ENCODE results near the gene BMPER.

Gene BMPER

GRCh38 chr7:34015651-34016050 is 110.3 kb downstream of the BMPER start:
- no peak overlapping the region for H3K4me3 ChIP-seq (ENCODE audit: low read depth, low read length)
- ChIA-PET POLR2A (no interaction called here), CTCF (interaction anchor here (0.8 kb wide), 1 partner anchor 33 kb away, joined by 5 read pairs; no protein-coding TSS in a partner anchor)
- H3K27ac ChIP-seq (ENCODE audit: extremely low read depth, low read depth, low read length) = no peak overlapping the region
- no peaks in the 10 kb centered on the region for H3K36me3 ChIP-seq (ENCODE audit: control insufficient read depth in 2 of 2, insufficient read depth in 1 of 2, low read length in 2 of 2)
- TF ChIP-seq ZNF19 (tag by site-specific recombination; IDR thresholded peaks at IDR 0.05; ENCODE audit: low read depth) = no peak
- TF ChIP-seq ZNF596 (tag by site-specific recombination; IDR thresholded peaks at IDR 0.05) = peak; percentile 86
- no peaks in the 10 kb centered on the region for H3K4me1 ChIP-seq (ENCODE audit: control insufficient read depth, insufficient read depth, low read length)
- H3K9me3 ChIP-seq (ENCODE audit: control insufficient read depth, insufficient read depth, low read depth, low read length) = no peaks in the 10 kb centered on the region

DNA sequence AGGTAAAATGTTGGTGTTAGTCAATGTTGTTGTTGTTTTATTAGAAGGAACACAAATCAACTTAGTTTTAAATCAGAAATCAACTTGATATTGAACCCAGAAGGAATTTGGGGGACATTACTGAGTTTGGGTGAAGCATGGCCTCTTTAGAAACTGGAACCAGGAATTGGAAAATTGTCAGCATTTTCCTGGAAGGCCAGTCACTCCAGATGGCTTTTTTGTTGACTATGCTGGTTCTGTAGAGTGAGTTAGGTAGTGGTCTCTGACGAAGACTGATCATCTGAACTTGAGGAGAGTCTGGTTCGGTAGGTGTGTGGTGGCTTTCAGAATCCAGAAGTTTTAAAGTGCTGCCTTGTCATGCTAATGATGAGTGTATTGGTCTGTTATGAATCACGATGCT is 111.5 kb downstream of the BMPER start:
- POLR2A ChIA-PET = no interaction called here
- TF ChIP-seq ZNF214 (tag by site-specific recombination; IDR thresholded peaks at IDR 0.05; ENCODE audit: borderline replicate concordance) = no peak
- TF ChIP-seq ZEB2 (tag by site-specific recombination; IDR thresholded peaks at IDR 0.05) = no peak
- no peak for TF ChIP-seq ZNF140 (tag by site-specific recombination; IDR thresholded peaks at IDR 0.05)
- TF ChIP-seq ZIC2 (tag by site-specific recombination; IDR thresholded peaks at IDR 0.05) = no peak
- TF ChIP-seq ZNF621 (tag by site-specific recombination; IDR thresholded peaks at IDR 0.05) = no peak
- TF ChIP-seq PATZ1 (tag by site-specific recombination; IDR thresholded peaks at IDR 0.05) = no peak
- no peaks in the 10 kb centered on the region for H3K36me3 ChIP-seq (ENCODE audit: control insufficient read depth in 2 of 2, insufficient read depth in 1 of 2, low read length in 2 of 2)
- no peak overlapping the region for H3K27ac ChIP-seq (ENCODE audit: extremely low read depth, low read depth, low read length)
- H3K9me3 ChIP-seq (ENCODE audit: control insufficient read depth, insufficient read depth, low read depth, low read length) = no peaks in the 10 kb centered on the region
- CTCF ChIA-PET = no interaction called here
- H3K4me3 ChIP-seq (ENCODE audit: low read depth, low read length) = no peak overlapping the region
- H3K4me1 ChIP-seq (ENCODE audit: control insufficient read depth, insufficient read depth, low read length) = no peaks in the 10 kb centered on the region

- ChIA-PET CTCF (interaction anchor here (0.6 to 1.3 kb wide), 2 partner anchors 58 to 69 kb away, joined by 3 to 4 read pairs; no protein-coding TSS in a partner anchor), POLR2A (interaction anchor here (0.8 kb wide), 1 partner anchor 17 kb away, joined by 4 read pairs; no protein-coding TSS in a partner anchor)
- Histone ChIP-seq H3K36me3 (ENCODE audit: control insufficient read depth in 2 of 2, insufficient read depth in 1 of 2, low read length in 2 of 2) (no peaks in the 10 kb centered on the region), H3K9me3 (ENCODE audit: control insufficient read depth, insufficient read depth, low read depth, low read length) (no peaks in the 10 kb centered on the region), H3K27ac (ENCODE audit: extremely low read depth, low read depth, low read length) (no peak overlapping the region), H3K4me3 (ENCODE audit: low read depth, low read length) (no peak overlapping the region), H3K4me1 (ENCODE audit: control insufficient read depth, insufficient read depth, low read length) (no peaks in the 10 kb centered on the region)
- peak; percentile 64 for TF ChIP-seq ZBTB21 (tag by site-specific recombination; IDR thresholded peaks at IDR 0.05)
- TF ChIP-seq ZNF114 (tag by site-specific recombination; IDR thresholded peaks at IDR 0.05) = no peak
- TF ChIP-seq ATF2 (tag by site-specific recombination; IDR thresholded peaks at IDR 0.05; ENCODE audit: low read depth) = peak; percentile 47; the same call in 1 of the 2 replicates
- TF ChIP-seq ZNF629 (tag by site-specific recombination; IDR thresholded peaks at IDR 0.05) = peak; percentile 67
- no peak for TF ChIP-seq ZNF521 (tag by site-specific recombination; IDR thresholded peaks at IDR 0.05)
These were observed 114.0 kb downstream of the BMPER start for GRCh38 chr7:34019301-34019790.

DNA sequence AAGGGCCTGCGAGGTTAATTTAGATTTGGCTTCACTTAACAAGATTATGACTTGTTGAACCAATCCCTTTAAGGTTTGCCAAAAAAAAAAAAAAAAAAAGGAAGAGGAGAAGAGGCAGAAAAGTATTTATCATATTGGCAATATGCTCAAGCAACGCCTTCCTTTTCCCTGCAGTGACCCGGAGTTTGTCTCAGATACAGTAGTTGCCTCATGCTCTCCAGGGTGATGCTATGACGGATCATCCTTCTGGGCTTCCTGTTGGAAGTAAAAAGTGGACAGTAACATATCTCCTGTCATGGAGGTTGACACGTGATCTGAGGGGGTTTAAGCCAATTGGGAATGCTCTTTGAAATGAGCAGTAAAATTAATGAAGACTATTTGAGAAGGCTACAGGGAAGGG is 117.3 kb downstream of the BMPER start:
- Histone ChIP-seq H3K4me3 (ENCODE audit: low read depth, low read length) (no peak overlapping the region), H3K4me1 (ENCODE audit: control insufficient read depth, insufficient read depth, low read length) (no peaks in the 10 kb centered on the region), H3K36me3 (ENCODE audit: control insufficient read depth in 2 of 2, insufficient read depth in 1 of 2, low read length in 2 of 2) (no peaks in the 10 kb centered on the region), H3K9me3 (ENCODE audit: control insufficient read depth, insufficient read depth, low read depth, low read length) (no peaks in the 10 kb centered on the region), H3K27ac (ENCODE audit: extremely low read depth, low read depth, low read length) (no peak overlapping the region)
- POLR2A ChIA-PET = no interaction called here
- TF ChIP-seq ZNF302 (tag by site-specific recombination; IDR thresholded peaks at IDR 0.05; ENCODE audit: low read depth) (no peak), ZNF660 (tag by site-specific recombination; IDR thresholded peaks at IDR 0.05) (no peak), ZSCAN23 (tag by site-specific recombination; IDR thresholded peaks at IDR 0.05) (no peak), HOXA7 (CRISPR knock-in tag; IDR thresholded peaks at IDR 0.05; ENCODE audit: borderline replicate concordance) (no peak), ZSCAN16 (tag by site-specific recombination; IDR thresholded peaks at IDR 0.05) (no peak), ZNF426 (tag by site-specific recombination; IDR thresholded peaks at IDR 0.05) (no peak)
- CTCF ChIA-PET = no interaction called here
